HT1080 (cell line): Measurements from ENCODE around the gene WNT4. TPM values are rescaled to one million over a fixed set of nuclear protein-coding genes. Genes with fewer than 3 reads are reported as not detected.

ENCODE experiments used
- DNase-seq: peaks from one replicate; pipeline ENCODE4 v3.0.0-alpha.2; 2015; ENCODE audit warnings: low read depth
- total RNA-seq: library from RNA; depleted of rRNA; stranded (reverse); fragments of >200 nt; shearing (Covaris generic); gene quantifications from 2 replicates; pipeline ENCODE4 v1.2.3, GENCODE V29; 2014; rRNA removed

WNT4 gene
- total RNA-seq, 1 experiment from 2014 or later = 1.1 TPM

DNA sequence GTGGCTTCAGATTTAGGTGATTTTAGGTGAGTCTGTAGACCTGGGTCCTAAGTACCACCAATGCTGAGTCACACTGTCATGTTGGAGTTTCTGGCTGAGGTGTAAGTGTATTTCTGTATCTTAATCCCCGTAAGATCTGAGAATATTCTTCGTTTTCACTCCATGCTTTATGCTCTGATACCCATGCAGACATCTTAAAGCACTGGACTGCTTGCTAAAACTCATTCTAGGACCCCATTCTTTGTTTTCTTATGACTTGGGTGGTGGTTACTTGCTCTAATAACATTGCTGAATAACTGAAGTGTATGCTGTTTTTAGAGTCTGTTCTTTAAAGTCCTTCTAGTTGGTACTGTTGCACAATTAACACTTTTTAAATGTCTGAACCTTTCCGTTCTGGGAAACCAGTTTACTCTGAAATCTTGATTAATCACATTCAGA is 53.7 kb downstream of the WNT4 start:
- DNase-seq = no peak

DNA sequence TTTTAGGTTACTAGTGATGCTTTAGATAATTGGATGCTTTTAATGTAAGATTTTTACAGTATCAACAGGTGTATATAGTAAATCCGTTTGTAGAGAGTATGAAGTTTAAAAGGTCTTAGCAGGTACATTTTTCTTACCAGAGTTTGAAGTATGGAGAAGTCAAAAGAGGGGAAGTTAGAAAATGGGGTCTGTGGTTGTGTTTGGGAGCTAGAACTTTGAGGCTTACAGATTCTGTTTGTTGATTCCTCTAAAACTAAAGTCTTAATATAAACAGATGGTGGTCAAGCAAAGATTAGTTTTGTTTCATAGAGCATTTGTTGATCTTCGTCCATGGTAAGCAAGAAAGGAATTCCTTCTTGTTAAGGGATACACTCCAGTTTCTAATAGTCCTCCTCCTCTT is 54.6 kb downstream of the WNT4 start:
- DNase-seq = no peak

DNA sequence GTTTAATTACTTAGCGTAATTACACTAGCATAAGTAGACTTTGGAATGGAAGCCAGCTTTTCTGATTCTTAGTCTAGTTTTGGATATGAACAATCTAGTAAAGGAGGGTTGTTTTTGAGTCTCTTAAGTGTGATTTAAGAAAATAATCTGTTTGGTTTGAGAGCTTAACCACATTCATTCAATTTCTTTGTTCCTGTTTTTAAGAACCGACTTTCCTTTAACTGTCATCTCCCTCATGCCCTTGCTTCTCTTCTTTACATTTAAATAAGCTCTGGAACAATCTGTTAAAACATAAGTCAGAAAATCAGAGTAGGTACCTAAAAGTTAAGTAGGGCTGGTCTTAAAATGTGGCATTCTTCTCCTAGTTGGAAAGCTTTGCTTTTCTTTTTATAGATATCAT is 62.7 kb downstream of the WNT4 start:
- no peak for DNase-seq

DNA sequence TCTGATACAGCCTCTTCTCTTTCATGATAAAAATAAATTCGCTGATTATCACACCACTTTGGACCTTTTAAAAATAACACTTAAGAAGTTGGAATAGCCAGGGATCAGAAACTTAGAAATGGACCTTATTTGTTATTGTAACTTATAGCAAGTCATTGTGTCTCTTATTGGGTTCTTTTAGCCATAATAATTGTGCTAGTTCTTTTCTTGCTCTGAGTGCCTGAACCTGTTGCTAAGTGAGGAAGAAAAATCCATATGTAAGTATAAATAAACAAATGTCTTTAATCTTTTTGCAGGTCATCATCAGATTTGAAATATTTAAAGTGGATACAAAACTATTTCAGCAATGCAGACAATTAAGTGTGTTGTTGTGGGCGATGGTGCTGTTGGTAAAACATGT is 64.8 kb downstream of the WNT4 start:
- no peak for DNase-seq

DNA sequence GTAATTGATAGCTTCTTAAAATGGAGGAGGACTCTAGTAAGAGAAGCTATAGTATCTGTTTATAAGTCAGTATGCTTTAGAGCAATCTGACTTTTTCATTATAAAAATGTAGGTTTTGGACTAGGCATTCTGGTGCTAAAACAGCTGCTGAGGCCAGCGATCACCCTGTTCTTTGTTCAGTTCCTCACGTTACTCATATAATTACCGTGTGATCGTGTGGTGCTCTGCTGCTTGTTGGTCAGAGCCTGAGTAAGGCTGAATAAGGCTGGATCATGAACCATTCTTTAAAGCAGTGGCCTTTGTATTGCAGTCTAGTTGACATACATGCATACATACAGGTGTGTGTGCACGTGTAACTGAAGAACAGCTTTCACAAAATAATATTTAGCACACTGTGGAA is 65.2 kb downstream of the WNT4 start:
- DNase-seq = no peak

DNA sequence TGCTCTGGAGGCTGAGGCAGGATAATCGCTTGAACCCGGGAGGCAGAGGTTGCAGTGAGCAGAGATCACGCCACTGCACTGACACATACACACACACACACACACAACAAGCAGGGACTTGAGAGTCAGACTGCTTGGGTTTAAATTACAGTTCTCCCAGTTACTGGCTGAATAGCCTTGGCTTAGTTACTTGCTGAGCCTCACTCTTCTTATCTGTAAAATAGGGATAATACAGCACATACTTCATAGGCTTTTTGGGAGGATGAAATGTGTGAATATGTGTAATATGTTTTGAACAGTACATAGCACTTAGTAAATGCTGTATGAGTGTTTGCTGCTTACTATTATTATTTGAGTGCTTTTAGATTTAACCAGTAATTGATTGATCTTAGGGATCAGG is 66.6 kb downstream of the WNT4 start:
- DNase-seq = no peak

DNA sequence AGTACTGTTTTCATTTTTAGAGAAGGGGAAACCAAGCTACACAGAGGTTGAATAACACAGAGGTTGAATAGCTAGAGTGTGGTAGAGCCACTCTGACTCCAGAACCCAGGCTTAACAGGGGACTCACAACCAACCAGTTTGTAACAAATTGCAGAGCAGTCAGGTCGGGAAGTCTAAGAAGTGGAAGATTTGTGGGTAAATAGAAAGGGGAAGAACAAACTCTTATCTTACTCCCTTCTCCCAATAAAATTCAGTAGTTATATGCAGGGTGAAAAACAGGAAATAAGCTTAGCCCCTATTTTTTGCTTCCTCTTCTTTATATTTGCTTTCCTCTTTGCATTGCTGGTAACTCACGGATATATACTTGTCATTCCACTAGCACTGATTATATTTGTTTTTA is 67.2 kb downstream of the WNT4 start:
- no peak for DNase-seq

DNA sequence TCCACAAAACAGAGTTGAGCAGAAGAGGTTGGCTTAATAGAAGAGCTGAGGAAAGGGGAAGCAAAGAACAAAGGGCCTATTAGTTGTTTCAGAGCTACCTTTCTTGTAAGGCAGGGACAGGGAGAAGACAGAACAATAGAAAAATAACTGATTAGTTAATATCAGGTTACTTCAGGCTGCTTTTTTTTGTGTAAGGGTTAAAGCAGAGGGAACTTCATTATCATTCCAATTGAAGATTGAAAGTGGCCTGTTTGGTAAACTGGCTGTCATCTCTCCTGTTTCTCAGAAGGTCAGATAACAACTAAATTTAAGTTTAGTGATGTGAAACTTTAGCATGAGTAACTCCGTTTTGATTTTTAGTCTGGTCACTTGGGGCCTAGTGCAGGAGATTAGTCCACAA is 68.1 kb downstream of the WNT4 start:
- no peak for DNase-seq

DNA sequence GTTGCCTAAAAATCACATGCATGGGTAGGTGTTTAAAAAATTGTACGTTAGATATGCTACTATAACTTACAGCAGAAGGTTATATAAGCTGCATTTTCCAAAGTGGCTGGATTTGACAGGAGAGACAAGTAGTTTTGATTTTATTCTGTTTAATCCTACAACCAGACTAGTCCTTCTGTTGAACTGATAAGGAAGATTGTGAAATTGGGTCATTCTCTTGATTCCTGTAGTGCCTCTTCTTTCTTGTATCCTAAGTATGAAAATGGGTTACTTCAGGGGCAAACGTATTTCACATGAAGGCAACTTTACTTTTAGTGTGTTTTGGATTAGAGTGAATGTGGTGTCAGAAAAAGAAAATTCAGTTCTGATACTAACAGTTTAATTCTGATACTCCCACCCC is 71.4 kb downstream of the WNT4 start:
- DNase-seq = no peak

Other genes with a start within 250 kb of the WNT4 start
- 2.5 and 3.4 TPM in 2 replicates for gene HSPG2, start 205.8 kb downstream of the WNT4 start, total RNA-seq
- not detected in 2 replicates for gene CELA3B, start 166.1 kb downstream of the WNT4 start, total RNA-seq
- gene CELA3A, start 141.4 kb downstream of the WNT4 start, total RNA-seq = not detected in 2 replicates
- 285 and 338 TPM in 2 replicates for gene CDC42, start 90.4 kb downstream of the WNT4 start, total RNA-seq